Coronary artery (tissue), 2 donors: ENCODE data around the gene LMBR1.

ENCODE experiments used
- DNase-seq: peaks from one replicate; pipeline ENCODE4 v3.0.0-alpha.2; 2017; ENCODE audit warnings: low spot score
- H3K27ac ChIP-seq, 2 donors: fragments of 200-600 bp; sonication (generic); one replicate each; pipeline ENCODE4 v1.5.1; 2016 to 2019
- H3K4me3 ChIP-seq: fragments of 200-600 bp; sonication (generic); 2 replicates; pipeline ENCODE4 v1.5.1; 2016; ENCODE audit warnings: mild to moderate bottlenecking, moderate library complexity
- CTCF ChIP-seq: fragments of 200-600 bp; sonication (generic); IDR thresholded peaks from one replicate; pipeline ENCODE4 v1.5.1; 2019; ENCODE audit warnings: antibody characterized with exemption

The LMBR1 gene

DNA sequence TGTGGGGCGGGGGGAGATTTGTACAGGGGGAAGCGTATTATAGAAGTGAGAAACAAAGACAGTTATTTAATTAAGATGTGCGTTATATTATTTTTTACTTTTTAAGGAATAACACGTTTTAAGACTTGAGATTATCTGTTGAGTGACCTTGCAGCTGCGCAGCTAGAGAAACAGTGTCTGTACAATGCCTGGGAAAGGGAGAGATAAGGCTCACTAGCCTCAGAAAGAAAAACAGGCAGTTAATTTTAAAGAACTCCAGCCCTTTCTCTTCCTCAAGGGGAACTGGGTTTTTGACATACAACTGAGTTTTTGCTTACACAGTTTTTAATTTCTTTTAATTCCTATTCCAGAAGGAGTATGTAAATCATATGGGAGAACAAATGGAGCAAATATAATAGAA is 50.7 kb downstream of the LMBR1 start:
- H3K4me3 ChIP-seq = no peak overlapping the region
- DNase-seq = no peak
- H3K27ac ChIP-seq = no peak overlapping the region
- no peak for TF ChIP-seq CTCF

GRCh38 chr7:156841497-156841896 is 51.5 kb downstream of the LMBR1 start:
- TF ChIP-seq CTCF = no peak
- Histone ChIP-seq H3K27ac (no peak overlapping the region), H3K4me3 (no peak overlapping the region)
- no peak for DNase-seq

DNA sequence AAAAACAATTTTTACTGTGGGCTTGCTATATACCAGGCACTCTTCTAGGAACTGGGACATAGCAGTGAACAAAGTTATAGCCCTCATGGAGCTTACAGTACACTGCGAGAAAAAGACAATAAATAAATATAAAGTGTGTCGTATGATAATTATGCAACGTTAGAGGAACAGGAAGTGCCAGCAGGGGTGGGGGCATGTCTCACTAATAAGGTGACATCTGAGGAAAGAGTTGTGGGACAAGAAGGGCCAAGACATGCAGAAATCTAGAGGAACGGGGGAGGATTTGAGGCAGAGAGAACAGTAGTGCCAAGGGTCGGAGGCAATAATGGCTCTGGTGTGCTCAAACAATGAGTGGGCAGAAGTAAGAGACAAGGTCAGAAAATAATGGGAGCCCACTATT is 52.8 kb downstream of the LMBR1 start:
- DNase-seq = no peak
- H3K27ac ChIP-seq = no peak overlapping the region
- no peak overlapping the region for H3K4me3 ChIP-seq
- no peak for TF ChIP-seq CTCF

DNA sequence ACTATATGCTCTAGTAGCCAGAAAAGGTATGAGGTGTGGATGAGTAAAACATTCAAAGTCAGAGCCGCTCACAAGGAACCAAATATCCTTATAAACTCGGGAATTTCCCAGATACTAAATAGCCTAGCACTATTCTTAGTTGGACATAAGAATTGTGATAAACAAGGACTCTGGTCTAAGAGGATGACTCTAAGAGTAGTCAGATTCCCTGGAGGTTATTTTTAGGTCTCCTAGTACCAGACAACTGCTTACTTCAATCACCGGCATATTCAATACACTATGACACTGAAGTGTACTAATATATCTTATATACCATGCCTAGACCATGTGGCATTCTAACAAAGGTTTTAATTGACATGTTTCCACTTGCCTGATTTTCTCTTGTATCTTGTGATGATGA is 56.5 kb downstream of the LMBR1 start:
- no peak overlapping the region for H3K27ac ChIP-seq
- no peak for DNase-seq
- no peak overlapping the region for H3K4me3 ChIP-seq
- TF ChIP-seq CTCF = no peak

GRCh38 chr7:156834462-156834861 is 58.5 kb downstream of the LMBR1 start:
- H3K27ac ChIP-seq = no peak overlapping the region

GRCh38 chr7:156833312-156833711 is 59.7 kb downstream of the LMBR1 start:
- H3K27ac ChIP-seq = no peak overlapping the region
- TF ChIP-seq CTCF = no peak
- H3K4me3 ChIP-seq = no peak overlapping the region
- DNase-seq = no peak

More at GRCh38 chr7:156834462-156834861, 58.5 kb downstream of the LMBR1 start:
- DNase-seq = no peak
- H3K4me3 ChIP-seq = no peak overlapping the region
- no peak for TF ChIP-seq CTCF

DNA sequence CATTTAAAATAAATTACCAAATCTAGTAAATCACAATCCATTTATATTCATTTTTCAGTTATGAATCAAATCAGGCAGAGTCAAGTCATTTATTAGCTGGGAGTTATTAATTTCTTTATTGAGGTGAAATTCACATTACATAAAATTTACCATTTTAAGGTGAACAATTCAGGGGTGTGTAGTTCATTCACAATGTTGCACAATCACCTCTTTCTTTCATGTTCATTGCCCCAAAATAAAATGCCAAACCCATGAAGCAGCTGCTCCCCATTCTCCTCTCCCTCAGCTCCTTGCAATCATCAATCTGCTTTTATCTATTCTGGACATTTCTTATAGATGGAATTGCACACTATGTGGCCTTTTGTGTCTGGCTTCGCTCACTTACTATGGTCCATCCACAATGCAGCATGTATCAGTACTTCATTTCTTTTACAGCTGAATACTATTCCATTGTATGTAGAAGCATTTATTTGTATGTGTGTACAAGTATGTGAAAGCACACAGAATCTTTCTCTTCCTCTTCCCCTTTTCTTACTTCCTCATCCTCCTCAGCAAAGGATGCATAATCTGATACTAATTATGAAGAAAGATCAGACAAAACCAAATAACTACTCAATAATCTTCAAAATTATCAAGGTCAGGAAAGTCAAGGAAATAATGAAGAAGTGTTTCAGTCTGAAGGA is 60.6 kb downstream of the LMBR1 start:
- DNase-seq = no peak
- Histone ChIP-seq H3K27ac (no peak overlapping the region), H3K4me3 (no peak overlapping the region)
- TF ChIP-seq CTCF = no peak
